Measurements from ENCODE around the gene RGL2.
"Not testable (repeated sequence)": the region's sequence is repeated elsewhere in the genome, so short reads cannot be mapped to it uniquely, and the experiment has no call there.

RGL2 gene, protein sequence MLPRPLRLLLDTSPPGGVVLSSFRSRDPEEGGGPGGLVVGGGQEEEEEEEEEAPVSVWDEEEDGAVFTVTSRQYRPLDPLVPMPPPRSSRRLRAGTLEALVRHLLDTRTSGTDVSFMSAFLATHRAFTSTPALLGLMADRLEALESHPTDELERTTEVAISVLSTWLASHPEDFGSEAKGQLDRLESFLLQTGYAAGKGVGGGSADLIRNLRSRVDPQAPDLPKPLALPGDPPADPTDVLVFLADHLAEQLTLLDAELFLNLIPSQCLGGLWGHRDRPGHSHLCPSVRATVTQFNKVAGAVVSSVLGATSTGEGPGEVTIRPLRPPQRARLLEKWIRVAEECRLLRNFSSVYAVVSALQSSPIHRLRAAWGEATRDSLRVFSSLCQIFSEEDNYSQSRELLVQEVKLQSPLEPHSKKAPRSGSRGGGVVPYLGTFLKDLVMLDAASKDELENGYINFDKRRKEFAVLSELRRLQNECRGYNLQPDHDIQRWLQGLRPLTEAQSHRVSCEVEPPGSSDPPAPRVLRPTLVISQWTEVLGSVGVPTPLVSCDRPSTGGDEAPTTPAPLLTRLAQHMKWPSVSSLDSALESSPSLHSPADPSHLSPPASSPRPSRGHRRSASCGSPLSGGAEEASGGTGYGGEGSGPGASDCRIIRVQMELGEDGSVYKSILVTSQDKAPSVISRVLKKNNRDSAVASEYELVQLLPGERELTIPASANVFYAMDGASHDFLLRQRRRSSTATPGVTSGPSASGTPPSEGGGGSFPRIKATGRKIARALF

GRCh38 chr6:33298773-33299236 is at the start of gene RGL2:
RGL2 (minus strand) TSS chr6:33298942; CDS start chr6:33298610, 332 bp downstream.
- peak in 1 of 2 donors; percentile 38 for DNase-seq (ENCODE audit: low read depth in 2 of 2)

- no peak for DNase-seq (ENCODE audit: low read depth in 2 of 2)
These were observed 49.1 kb upstream of the RGL2 start for GRCh38 chr6:33347816-33348215.

DNA sequence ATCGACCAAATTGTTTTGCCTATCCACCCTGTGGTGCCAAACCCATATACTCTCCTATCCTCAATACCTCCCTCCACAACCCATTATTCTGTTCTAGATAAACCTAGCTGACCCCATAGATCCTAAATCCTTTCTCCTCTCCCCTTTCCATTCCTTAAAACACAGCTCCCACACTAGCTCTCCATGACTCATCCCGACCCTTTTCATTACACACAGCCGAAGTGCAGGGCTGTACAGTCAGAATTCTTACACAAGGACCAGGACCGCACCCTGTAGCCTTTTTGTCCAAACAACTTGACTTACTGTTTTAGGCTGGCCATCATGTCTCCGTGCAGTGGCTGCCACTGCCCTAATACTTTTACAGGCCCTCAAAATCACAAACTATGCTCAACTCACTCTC is 48.2 kb upstream of the RGL2 start:
- not testable (repeated sequence) for DNase-seq (ENCODE audit: low read depth in 2 of 2)

DNA sequence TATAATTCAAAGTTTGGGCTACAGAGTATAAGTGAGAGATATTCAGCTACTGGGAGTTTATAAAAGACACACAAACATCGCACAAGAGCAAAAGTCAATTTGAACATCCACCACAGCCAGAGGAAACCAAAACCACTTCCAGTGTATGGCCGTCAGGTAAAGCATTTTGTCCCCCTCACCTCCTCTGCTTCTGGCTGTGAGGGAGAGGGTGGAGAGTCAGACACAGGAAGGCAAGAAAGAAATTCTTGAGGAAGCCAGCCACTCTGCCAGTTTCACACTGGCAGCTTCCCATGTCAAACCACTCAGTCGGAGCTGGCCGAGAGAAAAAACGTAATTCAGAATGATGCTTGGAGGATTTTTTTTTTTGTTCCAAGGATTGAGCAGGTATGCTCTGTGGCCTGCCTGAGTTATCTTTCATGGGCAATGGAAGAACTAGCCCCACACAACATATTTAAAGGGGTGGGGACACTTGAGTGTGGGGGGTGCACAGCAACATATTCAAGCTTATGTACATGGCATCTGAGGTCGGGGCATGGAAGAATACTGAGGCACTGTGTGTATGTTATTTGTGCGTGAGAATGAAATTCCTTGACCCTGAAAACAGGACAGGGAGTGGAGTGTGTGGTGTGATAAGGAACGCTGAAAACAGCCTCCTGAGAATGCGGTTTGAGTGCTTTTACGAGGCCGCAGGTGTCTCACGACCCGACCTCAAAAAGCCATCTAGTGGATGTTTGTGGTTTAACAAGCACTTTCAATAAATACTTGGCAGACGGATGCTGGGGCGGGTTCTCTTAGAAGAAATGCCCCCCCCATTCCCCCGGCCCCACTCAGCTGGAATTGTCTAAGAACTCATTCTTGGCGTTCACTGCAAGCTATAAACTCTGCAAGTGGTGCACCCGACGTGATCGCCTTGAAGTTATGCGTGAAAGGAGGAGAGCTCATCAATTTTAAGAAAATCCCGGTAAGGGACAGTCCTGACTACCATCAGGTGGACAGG is 46.3 kb upstream of the RGL2 start:
- peak in 1 of 2 donors; percentile 16 for DNase-seq (ENCODE audit: low read depth in 2 of 2)

DNA sequence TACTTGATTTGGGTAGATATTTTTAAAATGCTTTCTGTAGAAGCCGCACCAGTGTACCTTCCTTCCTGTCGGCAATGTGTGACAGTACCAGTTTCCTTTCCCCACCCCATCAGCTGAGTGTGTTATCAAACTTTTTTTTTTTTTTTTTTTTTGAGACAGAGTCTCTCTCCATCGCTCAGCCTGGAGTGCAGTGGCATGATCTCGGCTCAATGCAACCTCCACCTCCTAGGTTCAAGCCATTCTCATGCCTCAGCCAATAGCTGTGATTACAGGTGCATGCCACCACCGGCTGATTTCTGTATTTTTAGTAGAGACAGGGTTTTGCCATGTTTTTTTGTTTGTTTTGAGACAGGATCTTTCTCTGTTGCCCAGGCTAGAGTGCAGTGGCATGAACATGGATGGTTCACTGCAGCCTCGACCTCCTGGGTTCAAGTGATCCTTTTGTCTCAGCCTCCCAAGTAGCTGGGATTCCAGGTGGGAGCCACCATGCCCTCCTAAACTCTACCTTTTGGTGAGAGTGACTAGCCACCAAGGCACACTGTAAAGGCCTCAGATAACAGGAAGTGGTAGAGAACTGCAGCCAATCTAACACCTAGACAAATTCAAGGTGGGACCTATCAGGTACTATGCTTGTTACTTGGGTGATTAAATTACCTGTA is 45.3 kb upstream of the RGL2 start:
- no peak for DNase-seq (ENCODE audit: low read depth in 2 of 2)

- DNase-seq (ENCODE audit: low read depth in 2 of 2) = not testable (repeated sequence)
These were observed 44.8 kb upstream of the RGL2 start for GRCh38 chr6:33343606-33343952.

DNA sequence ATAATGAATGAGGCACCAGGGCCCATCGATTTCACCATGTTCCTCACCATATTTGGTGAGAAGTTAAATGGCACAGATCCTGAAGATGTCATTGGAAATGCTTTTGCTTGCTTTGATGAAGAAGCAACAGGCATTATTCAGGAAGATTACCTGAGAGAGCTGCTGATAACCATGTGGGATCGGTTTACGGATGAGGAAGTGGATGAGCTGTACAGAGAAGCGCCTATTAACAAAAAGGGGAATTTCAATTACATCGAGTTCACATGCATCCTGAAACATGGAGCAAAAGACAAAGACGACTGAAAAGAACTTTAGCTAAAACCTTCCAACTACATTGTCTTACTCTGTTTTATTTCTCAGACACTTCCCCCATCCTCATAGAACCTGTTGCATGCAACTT is 40.5 kb upstream of the RGL2 start:
- DNase-seq (ENCODE audit: low read depth in 2 of 2) = no peak

- DNase-seq (ENCODE audit: low read depth in 2 of 2) = no peak
These were observed 37.8 kb upstream of the RGL2 start for GRCh38 chr6:33336495-33336894.

DNA sequence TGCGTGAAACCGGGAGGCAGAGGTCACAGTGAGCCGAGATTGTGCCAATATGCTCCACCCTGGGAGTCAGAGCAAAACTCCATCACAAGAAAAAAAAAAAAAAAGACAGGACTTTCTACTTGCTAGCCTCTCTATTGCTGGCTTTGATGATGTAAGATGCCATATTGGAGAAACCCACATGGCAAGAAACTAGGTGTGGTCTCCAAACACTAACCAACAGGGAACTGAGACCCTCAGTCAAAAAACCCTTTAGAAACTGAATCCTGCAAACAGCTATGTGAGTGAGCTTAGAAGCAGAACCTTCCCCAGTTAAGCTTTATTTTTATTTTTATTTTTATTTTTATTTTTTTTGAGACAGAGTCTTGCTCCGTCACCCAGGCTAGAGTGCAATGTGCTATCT is 37.2 kb upstream of the RGL2 start:
- DNase-seq (ENCODE audit: low read depth in 2 of 2) = no peak

DNA sequence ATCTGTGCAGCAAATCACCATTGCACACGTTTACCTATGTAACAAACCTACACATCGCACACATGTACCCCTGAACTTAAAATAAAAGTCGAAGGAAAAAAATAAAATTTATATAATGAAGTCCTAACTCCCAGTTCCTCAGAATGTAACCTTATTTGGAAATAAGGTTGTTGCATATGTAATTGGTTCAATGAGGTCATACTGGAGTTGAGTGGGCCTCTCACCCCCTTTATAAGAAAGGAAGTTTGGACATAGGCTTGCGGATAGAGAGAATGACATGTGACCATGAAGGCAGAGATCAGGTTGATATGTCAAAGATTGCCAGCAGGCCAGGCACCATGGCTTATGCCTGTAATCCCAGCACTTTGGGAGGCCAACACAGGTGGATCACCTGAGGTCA is 34.9 kb upstream of the RGL2 start:
- DNase-seq (ENCODE audit: low read depth in 2 of 2) = no peak

GRCh38 chr6:33330736-33331135 is 32.0 kb upstream of the RGL2 start:
- DNase-seq (ENCODE audit: low read depth in 2 of 2) = no peak

GRCh38 chr6:33329058-33329457 is 30.3 kb upstream of the RGL2 start:
- no peak for DNase-seq (ENCODE audit: low read depth in 2 of 2)

DNA sequence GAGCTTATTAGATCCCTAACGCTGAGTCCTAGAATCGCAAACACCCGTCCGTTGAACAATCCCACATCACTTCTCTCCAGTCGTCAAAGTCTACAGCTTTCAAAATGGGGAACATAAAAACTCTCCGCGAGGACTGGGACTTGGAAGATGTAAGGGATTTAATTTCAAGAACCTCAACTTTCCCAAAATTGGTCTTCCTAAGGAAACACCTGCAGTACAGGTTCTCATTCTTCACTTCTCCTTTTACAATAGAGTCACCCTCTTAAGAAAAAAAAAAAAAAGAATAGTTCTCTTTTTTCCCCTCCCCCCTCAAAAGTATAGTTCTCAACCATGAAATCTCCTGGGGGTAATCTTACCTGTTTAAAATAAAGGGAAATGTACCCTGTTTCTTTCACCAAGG is 25.4 kb upstream of the RGL2 start:
- no peak for DNase-seq (ENCODE audit: low read depth in 2 of 2)

DNA sequence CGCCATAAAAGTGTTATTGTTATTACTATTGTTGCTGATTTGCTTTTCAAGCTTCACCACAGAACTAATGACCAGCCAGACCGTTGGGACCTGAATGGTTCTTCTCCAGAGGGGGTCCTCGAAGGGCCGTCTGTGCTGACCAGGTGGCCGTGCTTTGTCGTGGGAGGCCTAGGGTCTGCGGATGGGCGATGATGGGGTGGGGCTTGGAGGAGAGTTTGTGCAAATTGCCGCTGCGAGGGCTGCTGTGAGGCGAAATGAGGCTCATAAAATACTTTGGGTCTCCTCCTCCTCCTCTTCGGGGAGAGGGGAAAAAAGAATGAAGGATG is 24.8 kb upstream of the RGL2 start:
- no peak for DNase-seq (ENCODE audit: low read depth in 2 of 2)

GRCh38 chr6:33321227-33321626 is 22.5 kb upstream of the RGL2 start:
- no peak for DNase-seq (ENCODE audit: low read depth in 2 of 2)

- DNase-seq (ENCODE audit: low read depth in 2 of 2) = no peak
These were observed 21.8 kb upstream of the RGL2 start for GRCh38 chr6:33320315-33321181.

DNA sequence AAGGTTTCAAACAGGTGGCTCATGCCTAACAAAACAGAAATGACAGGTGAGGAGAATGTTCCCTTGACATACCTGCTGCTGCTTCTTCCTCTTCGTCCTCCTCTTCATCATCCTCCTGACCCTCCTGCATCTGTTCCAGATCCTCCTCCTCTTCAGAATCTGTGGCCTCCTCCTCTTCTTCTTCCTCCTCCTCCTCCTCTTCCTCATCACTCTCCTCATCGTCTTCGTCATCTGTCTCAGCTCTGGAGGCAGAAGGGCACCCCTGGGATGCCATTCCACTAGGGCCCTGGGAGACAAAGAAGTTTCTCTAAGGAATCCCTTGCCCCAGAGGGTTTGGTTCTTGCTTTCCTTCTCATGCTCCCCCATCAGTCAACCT is 21.2 kb upstream of the RGL2 start:
- no peak for DNase-seq (ENCODE audit: low read depth in 2 of 2)

DNA sequence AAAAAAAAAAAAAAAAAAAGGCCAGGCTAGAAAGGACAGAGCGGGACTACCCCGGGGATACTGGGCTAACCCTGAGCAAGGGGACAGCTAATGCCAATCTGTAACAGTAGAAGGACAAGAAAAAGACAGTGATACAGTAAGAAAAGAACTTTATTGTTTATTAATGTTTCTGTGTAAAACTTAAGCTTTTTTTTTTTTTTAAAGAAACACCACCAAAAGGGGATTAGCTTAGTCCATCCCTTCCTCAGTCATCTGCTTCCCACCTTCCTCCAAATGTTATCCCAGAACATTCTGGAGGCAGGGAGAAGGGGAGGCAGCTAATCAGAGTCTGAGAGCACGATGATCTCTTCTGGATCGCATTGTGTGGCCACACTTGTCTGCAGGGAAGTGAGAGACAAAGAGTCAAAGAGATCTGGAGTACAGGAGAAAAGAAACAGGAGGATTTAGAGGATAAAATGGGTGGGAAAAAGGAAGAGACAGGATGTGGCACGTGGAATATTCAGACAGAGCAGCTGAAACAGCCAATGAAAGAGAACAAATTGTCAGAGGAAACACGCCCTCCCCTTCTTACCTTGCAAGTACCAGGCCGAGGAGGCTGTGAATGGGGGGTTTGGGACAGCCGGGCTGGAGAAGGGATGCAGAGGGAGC is 19.8 kb upstream of the RGL2 start:
- no peak for DNase-seq (ENCODE audit: low read depth in 2 of 2)

GRCh38 chr6:33317669-33318425 is 19.1 kb upstream of the RGL2 start, which contains the start of gene ZBTB22:
ZBTB22 (minus strand) TSS chr6:33317744; CDS start chr6:33316916, 828 bp downstream.
- DNase-seq (ENCODE audit: low read depth in 2 of 2) = peak; percentile 85 to 94

Measured in stimulated activated CD8-positive, alpha-beta memory T cell treated with anti-CD3 and anti-CD28 coated beads, Interleukin-7, amount 100 ng/mL, for 1 hour (primary cell).